ENCODE data around the gene OR8B12. TPM values are rescaled to one million over a fixed set of nuclear protein-coding genes. Genes with fewer than 3 reads are reported as not detected.

OR8B12 gene
- total and polyA plus RNA-seq, 10 of the 15 experiments (the other 5 are each of a cell fraction or from before 2014, with no cell fraction given): not detected

GRCh38 chr11:124569697-124570096, 26.2 kb upstream of the OR8B12 start, which contains the start of gene OR8A1:
Gene OR8A1 (plus strand): TSS chr11:124569997. CDS start chr11:124570120, 123 bp downstream.
- Histone ChIP-seq H3K9me3 (replicated peaks; ENCODE audit: control insufficient read depth, insufficient read depth, low read length) (no peaks in the 10 kb centered on the region), H3K4me3 (no peak within 1 kb of the TSS), H3K4me1 (ENCODE audit: control insufficient read depth, insufficient read depth, low read length) (no peaks in the 10 kb centered on the region), H3K27me3 (replicated peaks in 1 of 2; ENCODE audit: control insufficient read depth in 2 of 2, insufficient read depth in 2 of 2, low read length in 1 of 2) (peaks cover 0 to 2% of the 10 kb centered on the region in 2 experiments; a peak in 2 of 4 replicates), H4K20me1 (ENCODE audit: control insufficient read depth, insufficient read depth) (no peaks in the 10 kb centered on the region), H3K9ac (ENCODE audit: control insufficient read depth, insufficient read depth, low read length) (no peak within 1 kb of the TSS), H3K4me2 (ENCODE audit: control insufficient read depth, insufficient read depth) (no peak within 1 kb of the TSS), H3K27ac (ENCODE audit: control insufficient read depth, insufficient read depth) (no peak within 1 kb of the TSS), H3K79me2 (ENCODE audit: control insufficient read depth, insufficient read depth, low read length) (no peaks in the 10 kb centered on the region), H3K36me3 (ENCODE audit: control insufficient read depth in 2 of 2, insufficient read depth in 2 of 2, low read length in 1 of 2) (no peaks in the 10 kb centered on the region), H2AFZ (ENCODE audit: control insufficient read depth, low read depth, low read length) (no peak within 1 kb of the TSS)
- SMC1A ChIA-PET (ENCODE audit: uncharacterized antibody, unreplicated experiment): interaction anchor here (0.7 kb wide), 1 partner anchor 19 kb away, joined by 3 read pairs; no protein-coding TSS in a partner anchor
- intact Hi-C loops (cut with micrococcal nuclease; ENCODE audit: unreplicated experiment): no loop called here
- DNase-seq (ENCODE audit: low read depth, low spot score) (no peak), ATAC-seq (no peak), FAIRE-seq (no peak)
- in situ Hi-C loops (cut with MboI): no loop called here
- WGBS (ENCODE audit: insufficient coverage, insufficient replicate concordance, low lambda C conversion rate, missing lambda C conversion rate): 0% methylated on average over 4 of the region's 4 CpGs
- POLR2A ChIA-PET: no interaction called here
- RAD21 ChIA-PET (ENCODE audit: unreplicated experiment): no interaction called here
- CTCF ChIA-PET: no interaction called here
- TF ChIP-seq HDAC2 (IDR thresholded peaks at IDR 0.05) (no peak), KLF5 (IDR thresholded peaks at IDR 0.05; ENCODE audit: partially characterized antibody) (no peak), CREB1 (IDR thresholded peaks at IDR 0.05; ENCODE audit: low read depth) (no peak), MEF2A (IDR thresholded peaks at IDR 0.05; ENCODE audit: insufficient read depth, low read depth, low read length) (no peak), KDM1A (IDR thresholded peaks at IDR 0.05; ENCODE audit: borderline replicate concordance) (no peak), NR2F1 (conservative IDR thresholded peaks at IDR 0.05) (no peak)
- BruUV-seq (replicated peaks): no TSS peak

- CTCF ChIA-PET: no interaction called here
- POLR2A ChIA-PET: no interaction called here
- Histone ChIP-seq H3K4me1 (ENCODE audit: control insufficient read depth, insufficient read depth, low read length) (no peaks in the 10 kb centered on the region), H3K27me3 (replicated peaks in 1 of 2; ENCODE audit: control insufficient read depth in 2 of 2, insufficient read depth in 2 of 2, low read length in 1 of 2) (no peaks in the 10 kb centered on the region), H4K20me1 (ENCODE audit: control insufficient read depth, insufficient read depth) (no peaks in the 10 kb centered on the region), H3K79me2 (ENCODE audit: control insufficient read depth, insufficient read depth, low read length) (no peaks in the 10 kb centered on the region), H3K27ac (ENCODE audit: control insufficient read depth, insufficient read depth) (no peak overlapping the region), H3K4me2 (ENCODE audit: control insufficient read depth, insufficient read depth) (no peak overlapping the region), H3K36me3 (ENCODE audit: control insufficient read depth in 2 of 2, insufficient read depth in 2 of 2, low read length in 1 of 2) (no peaks in the 10 kb centered on the region), H2AFZ (ENCODE audit: control insufficient read depth, low read depth, low read length) (no peak overlapping the region), H3K9me3 (replicated peaks; ENCODE audit: control insufficient read depth, insufficient read depth, low read length) (no peaks in the 10 kb centered on the region), H3K4me3 (no peak overlapping the region), H3K9ac (ENCODE audit: control insufficient read depth, insufficient read depth, low read length) (no peak overlapping the region)
- 0% methylated on average over 2 of the region's 2 CpGs for WGBS (ENCODE audit: insufficient coverage, insufficient replicate concordance, low lambda C conversion rate, missing lambda C conversion rate)
- ATAC-seq: no peak
- RAD21 ChIA-PET (ENCODE audit: unreplicated experiment): no interaction called here
- intact Hi-C loops (cut with micrococcal nuclease; ENCODE audit: unreplicated experiment) (no loop called here), in situ Hi-C loops (cut with MboI) (no loop called here)
- DNase-seq (ENCODE audit: low read depth, low spot score): no peak
- no peak for FAIRE-seq
- TF ChIP-seq SRF (IDR thresholded peaks at IDR 0.05; ENCODE audit: low read depth in 2 of 2, low read length in 2 of 2) (no peak), PRDM15 (CRISPR knock-in tag; IDR thresholded peaks at IDR 0.05) (no peak), POLR2AphosphoS5 (IDR thresholded peaks at IDR 0.05; ENCODE audit: low read length) (no peak), SPI1 (IDR thresholded peaks at IDR 0.05; ENCODE audit: borderline replicate concordance, insufficient read depth, low read depth, low read length) (no peak), TCF12 (IDR thresholded peaks at IDR 0.05; ENCODE audit: low read depth, low read length) (no peak), USF1 (IDR thresholded peaks at IDR 0.05; ENCODE audit: borderline replicate concordance, extremely low read length, insufficient read depth, low read depth, low read length) (no peak)
- SMC1A ChIA-PET (ENCODE audit: uncharacterized antibody, unreplicated experiment): no interaction called here
- BruUV-seq (replicated peaks): no TSS peak
These were observed 13.4 kb upstream of the OR8B12 start for GRCh38 chr11:124556828-124557227.

All from GM12878 (cell line).